HepG2 (cell line): ENCODE results near the gene RASSF8.

ENCODE experiments used
- FOXM1 ChIP-seq: sonication (generic); formaldehyde crosslinking; IDR thresholded peaks from 2 replicates; pipeline ENCODE4 v1.5.0; 2020; ENCODE audit warnings: missing genetic modification reagents
- IRF2 ChIP-seq: IDR thresholded peaks from 2 replicates; pipeline ENCODE4 v1.6.1; 2018; ENCODE audit warnings: missing genetic modification reagents, missing compliant biosample characterization
- JUN ChIP-seq: sonication (generic); formaldehyde crosslinking; IDR thresholded peaks from 2 replicates; pipeline ENCODE4 v1.4.0; 2020; ENCODE audit warnings: mild to moderate bottlenecking, missing genetic modification reagents
- MEIS2 ChIP-seq: sonication (generic); formaldehyde crosslinking; IDR thresholded peaks from 2 replicates; pipeline ENCODE4 v1.9.0; 2021; ENCODE audit warnings: mild to moderate bottlenecking, missing genetic modification reagents
- NPAS2 ChIP-seq: sonication (generic); formaldehyde crosslinking; IDR thresholded peaks from 2 replicates; pipeline ENCODE4 v1.8.0; 2022; ENCODE audit warnings: mild to moderate bottlenecking, missing genetic modification reagents, borderline replicate concordance
- NR3C1 ChIP-seq: sonication (generic); formaldehyde crosslinking; IDR thresholded peaks from 2 replicates; pipeline ENCODE4 v1.4.0; 2020; ENCODE audit warnings: missing genetic modification reagents
- POLR2A ChIP-seq, 2 experiments: IDR thresholded peaks; 2 replicates each; pipeline ENCODE4 v1.6.1; 2011; ENCODE audit warnings: low read depth in 2 of 2, low read length in 2 of 2, mild to moderate bottlenecking in 1 of 2, moderate library complexity in 1 of 2; ENCODE audit not compliant: insufficient read depth in 1 of 2
- REPIN1 ChIP-seq: sonication (generic); formaldehyde crosslinking; IDR thresholded peaks from 2 replicates; pipeline ENCODE4 v1.8.0; 2022; ENCODE audit warnings: missing genetic modification reagents, low read depth, mild to moderate bottlenecking, borderline replicate concordance
- ZKSCAN1 ChIP-seq: fragments of 150-350 bp; IDR thresholded peaks from 2 replicates; pipeline ENCODE4 v1.6.1; 2014; ENCODE audit warnings: low read length
- TF ChIP-seq, protein P1 (sequence below): sonication (generic); formaldehyde crosslinking; IDR thresholded peaks from 2 replicates; pipeline ENCODE4 v1.4.0; 2020; ENCODE audit warnings: missing genetic modification reagents
- TF ChIP-seq, protein P2 (sequence below): sonication (generic); formaldehyde crosslinking; IDR thresholded peaks from 2 replicates; pipeline ENCODE4 v1.8.1; 2023; ENCODE audit warnings: mild to moderate bottlenecking, moderate library complexity, missing genetic modification reagents
- TF ChIP-seq, protein P3 (sequence below): sonication (generic); formaldehyde crosslinking; IDR thresholded peaks from 2 replicates; pipeline ENCODE4 v1.4.0; 2020; ENCODE audit warnings: mild to moderate bottlenecking, missing genetic modification reagents
- TF ChIP-seq, protein P4 (sequence below): sonication (generic); formaldehyde crosslinking; IDR thresholded peaks from 2 replicates; pipeline ENCODE4 v1.5.1; 2020; ENCODE audit warnings: missing genetic modification reagents, mild to moderate bottlenecking, borderline replicate concordance

DNA sequence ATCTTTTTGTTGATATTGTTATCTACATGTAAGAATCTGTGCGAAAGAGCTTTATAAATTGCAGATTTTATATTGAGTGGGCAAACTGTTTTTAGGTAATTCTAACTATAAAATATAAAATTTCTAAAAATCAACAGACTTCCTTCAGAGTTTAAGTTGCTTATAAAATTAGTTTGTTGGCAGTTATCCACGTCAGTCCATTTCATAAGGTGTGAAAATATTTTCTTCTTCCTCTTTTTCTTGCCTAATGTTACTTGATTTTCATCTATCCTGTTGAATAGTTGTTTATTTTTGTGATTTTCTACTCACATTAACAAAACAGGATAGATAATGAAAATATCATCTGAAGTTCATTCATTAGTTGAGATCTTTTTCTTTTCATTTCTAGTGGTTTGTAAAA, 58.0 kb downstream of the RASSF8 start:
- TF ChIP-seq NR3C1 (CRISPR knock-in tag) (no peak), REPIN1 (CRISPR knock-in tag) (no peak), NPAS2 (CRISPR knock-in tag) (no peak), MEIS2 (CRISPR knock-in tag) (no peak), IRF2 (CRISPR knock-in tag) (no peak), POLR2A (IDR thresholded peaks at IDR 0.05; ENCODE audit: insufficient read depth in 1 of 2, low read depth in 2 of 2, low read length in 2 of 2) (no peak), FOXM1 (CRISPR knock-in tag) (no peak), ZKSCAN1 (no peak), JUN (CRISPR knock-in tag) (no peak)
- TF ChIP-seq, protein P1, sequence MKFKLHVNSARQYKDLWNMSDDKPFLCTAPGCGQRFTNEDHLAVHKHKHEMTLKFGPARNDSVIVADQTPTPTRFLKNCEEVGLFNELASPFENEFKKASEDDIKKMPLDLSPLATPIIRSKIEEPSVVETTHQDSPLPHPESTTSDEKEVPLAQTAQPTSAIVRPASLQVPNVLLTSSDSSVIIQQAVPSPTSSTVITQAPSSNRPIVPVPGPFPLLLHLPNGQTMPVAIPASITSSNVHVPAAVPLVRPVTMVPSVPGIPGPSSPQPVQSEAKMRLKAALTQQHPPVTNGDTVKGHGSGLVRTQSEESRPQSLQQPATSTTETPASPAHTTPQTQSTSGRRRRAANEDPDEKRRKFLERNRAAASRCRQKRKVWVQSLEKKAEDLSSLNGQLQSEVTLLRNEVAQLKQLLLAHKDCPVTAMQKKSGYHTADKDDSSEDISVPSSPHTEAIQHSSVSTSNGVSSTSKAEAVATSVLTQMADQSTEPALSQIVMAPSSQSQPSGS (CRISPR knock-in tag) = no peak
- TF ChIP-seq, protein P2, sequence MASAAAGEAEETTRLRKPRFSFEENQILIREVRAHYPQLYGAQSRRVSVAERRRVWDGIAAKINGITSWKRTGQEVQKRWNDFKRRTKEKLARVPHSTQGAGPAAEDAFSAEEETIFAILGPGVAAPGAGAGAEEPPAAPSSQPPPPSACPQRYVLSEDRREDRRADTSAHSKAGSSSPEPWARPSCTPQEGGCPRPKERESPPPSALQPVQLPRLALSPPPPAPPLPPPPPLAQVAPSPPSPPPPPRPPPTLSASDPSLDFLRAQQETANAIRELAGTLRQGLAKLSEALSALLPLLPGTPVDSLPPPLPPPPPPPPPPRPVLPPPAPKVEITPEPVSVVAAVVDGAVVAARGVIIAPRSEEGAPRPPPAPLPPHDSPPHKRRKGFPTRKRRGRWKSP (CRISPR knock-in tag) = no peak
- TF ChIP-seq, protein P3, sequence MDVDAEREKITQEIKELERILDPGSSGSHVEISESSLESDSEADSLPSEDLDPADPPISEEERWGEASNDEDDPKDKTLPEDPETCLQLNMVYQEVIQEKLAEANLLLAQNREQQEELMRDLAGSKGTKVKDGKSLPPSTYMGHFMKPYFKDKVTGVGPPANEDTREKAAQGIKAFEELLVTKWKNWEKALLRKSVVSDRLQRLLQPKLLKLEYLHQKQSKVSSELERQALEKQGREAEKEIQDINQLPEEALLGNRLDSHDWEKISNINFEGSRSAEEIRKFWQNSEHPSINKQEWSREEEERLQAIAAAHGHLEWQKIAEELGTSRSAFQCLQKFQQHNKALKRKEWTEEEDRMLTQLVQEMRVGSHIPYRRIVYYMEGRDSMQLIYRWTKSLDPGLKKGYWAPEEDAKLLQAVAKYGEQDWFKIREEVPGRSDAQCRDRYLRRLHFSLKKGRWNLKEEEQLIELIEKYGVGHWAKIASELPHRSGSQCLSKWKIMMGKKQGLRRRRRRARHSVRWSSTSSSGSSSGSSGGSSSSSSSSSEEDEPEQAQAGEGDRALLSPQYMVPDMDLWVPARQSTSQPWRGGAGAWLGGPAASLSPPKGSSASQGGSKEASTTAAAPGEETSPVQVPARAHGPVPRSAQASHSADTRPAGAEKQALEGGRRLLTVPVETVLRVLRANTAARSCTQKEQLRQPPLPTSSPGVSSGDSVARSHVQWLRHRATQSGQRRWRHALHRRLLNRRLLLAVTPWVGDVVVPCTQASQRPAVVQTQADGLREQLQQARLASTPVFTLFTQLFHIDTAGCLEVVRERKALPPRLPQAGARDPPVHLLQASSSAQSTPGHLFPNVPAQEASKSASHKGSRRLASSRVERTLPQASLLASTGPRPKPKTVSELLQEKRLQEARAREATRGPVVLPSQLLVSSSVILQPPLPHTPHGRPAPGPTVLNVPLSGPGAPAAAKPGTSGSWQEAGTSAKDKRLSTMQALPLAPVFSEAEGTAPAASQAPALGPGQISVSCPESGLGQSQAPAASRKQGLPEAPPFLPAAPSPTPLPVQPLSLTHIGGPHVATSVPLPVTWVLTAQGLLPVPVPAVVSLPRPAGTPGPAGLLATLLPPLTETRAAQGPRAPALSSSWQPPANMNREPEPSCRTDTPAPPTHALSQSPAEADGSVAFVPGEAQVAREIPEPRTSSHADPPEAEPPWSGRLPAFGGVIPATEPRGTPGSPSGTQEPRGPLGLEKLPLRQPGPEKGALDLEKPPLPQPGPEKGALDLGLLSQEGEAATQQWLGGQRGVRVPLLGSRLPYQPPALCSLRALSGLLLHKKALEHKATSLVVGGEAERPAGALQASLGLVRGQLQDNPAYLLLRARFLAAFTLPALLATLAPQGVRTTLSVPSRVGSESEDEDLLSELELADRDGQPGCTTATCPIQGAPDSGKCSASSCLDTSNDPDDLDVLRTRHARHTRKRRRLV = no peak
- TF ChIP-seq, protein P4, sequence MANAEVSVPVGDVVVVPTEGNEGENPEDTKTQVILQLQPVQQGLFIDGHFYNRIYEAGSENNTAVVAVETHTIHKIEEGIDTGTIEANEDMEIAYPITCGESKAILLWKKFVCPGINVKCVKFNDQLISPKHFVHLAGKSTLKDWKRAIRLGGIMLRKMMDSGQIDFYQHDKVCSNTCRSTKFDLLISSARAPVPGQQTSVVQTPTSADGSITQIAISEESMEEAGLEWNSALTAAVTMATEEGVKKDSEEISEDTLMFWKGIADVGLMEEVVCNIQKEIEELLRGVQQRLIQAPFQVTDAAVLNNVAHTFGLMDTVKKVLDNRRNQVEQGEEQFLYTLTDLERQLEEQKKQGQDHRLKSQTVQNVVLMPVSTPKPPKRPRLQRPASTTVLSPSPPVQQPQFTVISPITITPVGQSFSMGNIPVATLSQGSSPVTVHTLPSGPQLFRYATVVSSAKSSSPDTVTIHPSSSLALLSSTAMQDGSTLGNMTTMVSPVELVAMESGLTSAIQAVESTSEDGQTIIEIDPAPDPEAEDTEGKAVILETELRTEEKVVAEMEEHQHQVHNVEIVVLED (CRISPR knock-in tag) = no peak
